Loucy (cell line): Measurements from ENCODE around the gene SNIP1.
"Not testable (repeated sequence)": the region's sequence is repeated elsewhere in the genome, so short reads cannot be mapped to it uniquely, and the experiment has no call there.

Experiments used
- CTCF ChIP-seq: fragments of 200-600 bp; sonication (generic); conservative IDR thresholded peaks from 2 replicates; pipeline ENCODE4 v1.5.1; 2014; ENCODE audit warnings: mild to moderate bottlenecking, antibody characterized with exemption, low read length
- EZH2phosphoT487 ChIP-seq: fragments of 200-600 bp; IDR thresholded peaks from 2 replicates; pipeline ENCODE4 v1.6.1; 2018; ENCODE audit warnings: antibody characterized with exemption, mild to moderate bottlenecking, moderate library complexity, borderline replicate concordance

GRCh38 chr1:37584544-37584943 is 30.5 kb upstream of the SNIP1 start:
- not testable (repeated sequence) for TF ChIP-seq CTCF, EZH2phosphoT487
